ENCODE results near the gene KRT40.

Gene KRT40

GRCh38 chr17:40992666-40993065, 8.5 kb upstream of the KRT40 start:
- no peak overlapping the region for H3K4me3 ChIP-seq (replicated peaks; ENCODE audit: low read depth, low read length)
- DNase-seq (ENCODE audit: extremely low read depth, low read depth) = no peak
- TF ChIP-seq, protein P1, sequence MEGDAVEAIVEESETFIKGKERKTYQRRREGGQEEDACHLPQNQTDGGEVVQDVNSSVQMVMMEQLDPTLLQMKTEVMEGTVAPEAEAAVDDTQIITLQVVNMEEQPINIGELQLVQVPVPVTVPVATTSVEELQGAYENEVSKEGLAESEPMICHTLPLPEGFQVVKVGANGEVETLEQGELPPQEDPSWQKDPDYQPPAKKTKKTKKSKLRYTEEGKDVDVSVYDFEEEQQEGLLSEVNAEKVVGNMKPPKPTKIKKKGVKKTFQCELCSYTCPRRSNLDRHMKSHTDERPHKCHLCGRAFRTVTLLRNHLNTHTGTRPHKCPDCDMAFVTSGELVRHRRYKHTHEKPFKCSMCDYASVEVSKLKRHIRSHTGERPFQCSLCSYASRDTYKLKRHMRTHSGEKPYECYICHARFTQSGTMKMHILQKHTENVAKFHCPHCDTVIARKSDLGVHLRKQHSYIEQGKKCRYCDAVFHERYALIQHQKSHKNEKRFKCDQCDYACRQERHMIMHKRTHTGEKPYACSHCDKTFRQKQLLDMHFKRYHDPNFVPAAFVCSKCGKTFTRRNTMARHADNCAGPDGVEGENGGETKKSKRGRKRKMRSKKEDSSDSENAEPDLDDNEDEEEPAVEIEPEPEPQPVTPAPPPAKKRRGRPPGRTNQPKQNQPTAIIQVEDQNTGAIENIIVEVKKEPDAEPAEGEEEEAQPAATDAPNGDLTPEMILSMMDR (IDR thresholded peaks at IDR 0.05; ENCODE audit: low read depth, low read length, missing control alignments) = no peak

- H3K4me3 ChIP-seq (replicated peaks; ENCODE audit: low read depth, low read length) = no peak overlapping the region
- no peak for DNase-seq (ENCODE audit: extremely low read depth, low read depth)
- TF ChIP-seq, protein P1 (IDR thresholded peaks at IDR 0.05; ENCODE audit: low read depth, low read length, missing control alignments) = no peak
These were observed 2.8 kb upstream of the KRT40 start for GRCh38 chr17:40986920-40987319.

GRCh38 chr17:40981115-40981514, 3.0 kb downstream of the KRT40 start:
- TF ChIP-seq, protein P1 (IDR thresholded peaks at IDR 0.05; ENCODE audit: low read depth, low read length, missing control alignments) = no peak
- H3K4me3 ChIP-seq (replicated peaks; ENCODE audit: low read depth, low read length) = no peak overlapping the region
- no peak for DNase-seq (ENCODE audit: extremely low read depth, low read depth)

- TF ChIP-seq, protein P1 (IDR thresholded peaks at IDR 0.05; ENCODE audit: low read depth, low read length, missing control alignments) = no peak
- H3K4me3 ChIP-seq (replicated peaks; ENCODE audit: low read depth, low read length) = no peak overlapping the region
- DNase-seq (ENCODE audit: extremely low read depth, low read depth) = no peak
These were observed 3.5 kb downstream of the KRT40 start for GRCh38 chr17:40980596-40980995.

GRCh38 chr17:40980117-40980516, 4.0 kb downstream of the KRT40 start:
- TF ChIP-seq, protein P1 (IDR thresholded peaks at IDR 0.05; ENCODE audit: low read depth, low read length, missing control alignments) = no peak
- no peak overlapping the region for H3K4me3 ChIP-seq (replicated peaks; ENCODE audit: low read depth, low read length)
- DNase-seq (ENCODE audit: extremely low read depth, low read depth) = no peak

- no peak for DNase-seq (ENCODE audit: extremely low read depth, low read depth)
- TF ChIP-seq, protein P1 (IDR thresholded peaks at IDR 0.05; ENCODE audit: low read depth, low read length, missing control alignments) = no peak
- no peak overlapping the region for H3K4me3 ChIP-seq (replicated peaks; ENCODE audit: low read depth, low read length)
These were observed 5.5 kb downstream of the KRT40 start for GRCh38 chr17:40978575-40979151.

DNA sequence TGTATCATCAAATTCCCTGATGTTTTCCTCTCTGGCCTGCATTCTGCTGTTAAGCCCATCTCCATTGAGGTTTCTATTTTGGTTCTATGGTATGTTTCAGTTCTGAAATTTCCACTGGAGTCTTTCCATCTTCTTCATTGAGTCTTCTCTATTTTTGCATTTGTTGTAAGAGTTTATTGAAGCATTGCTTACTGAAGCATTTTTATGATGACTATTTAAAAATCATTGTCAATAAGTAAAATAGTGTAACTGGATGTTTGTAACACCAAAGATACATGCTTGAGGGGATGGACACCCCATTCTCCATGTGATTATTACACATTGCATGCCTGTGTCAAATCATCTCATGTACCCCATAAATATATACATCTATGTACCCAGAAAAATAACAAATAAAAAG, 8.6 kb downstream of the KRT40 start:
- TF ChIP-seq, protein P1 (IDR thresholded peaks at IDR 0.05; ENCODE audit: low read depth, low read length, missing control alignments) = no peak
- no peak overlapping the region for H3K4me3 ChIP-seq (replicated peaks; ENCODE audit: low read depth, low read length)
- DNase-seq (ENCODE audit: extremely low read depth, low read depth) = no peak

All from HFF-Myc (cell line).